HepG2 (cell line): ENCODE measurements around the gene CCDC158. TPM values are rescaled to one million over a fixed set of nuclear protein-coding genes. Genes with fewer than 3 reads are reported as not detected.

Experiments
- AKAP8 ChIP-seq: sonication (generic); formaldehyde crosslinking; IDR thresholded peaks from 2 replicates; pipeline ENCODE4 v1.5.1; 2020; ENCODE audit warnings: mild to moderate bottlenecking, missing genetic modification reagents
- NR2F6 ChIP-seq, 2 experiments: IDR thresholded peaks; 2 replicates each; pipeline ENCODE4 v1.6.1; 2016; ENCODE audit warnings: antibody characterized with exemption in 1 of 2, mild to moderate bottlenecking in 1 of 2
- ZNF570 ChIP-seq: sonication (generic); formaldehyde crosslinking; IDR thresholded peaks from 2 replicates; pipeline ENCODE4 v1.4.0; 2020; ENCODE audit warnings: mild to moderate bottlenecking, missing genetic modification reagents, borderline replicate concordance
- polyA plus RNA-seq, 8 experiments: library from polyadenylated mRNA; depleted of rRNA in 3 of 8; stranded (reverse) in 7 of 8; unstranded in 1 of 8; fragments of >200 nt; fragmentation: Illumina TruSeq in 4 of 8; extraction: Trizol in 4 of 8; gene quantifications; 2 replicates each; pipeline versions ENCODE4 v1.2.1 to v1.2.3, GENCODE V29; 2011 to 2016; ENCODE audit warnings: low read depth in 4 of 8, missing spikeins in 1 of 8, mixed read lengths in 1 of 8; ENCODE audit not compliant: insufficient read depth in 1 of 8
- small RNA-seq, 3 experiments: library from RNA; depleted of rRNA; stranded (forward); fragments of <200 nt; gene quantifications; one replicate each; pipeline ENCODE3, GENCODE V24; 2012; ENCODE audit warnings: low read depth in 2 of 3, low replicate concordance in 1 of 3; ENCODE audit not compliant: insufficient read length in 3 of 3, insufficient read depth in 2 of 3
- total RNA-seq, 5 experiments: library from RNA; depleted of rRNA; stranded (reverse); fragments of >200 nt; fragmentation: Illumina TruSeq; extraction: Trizol; gene quantifications; 2 replicates each; pipeline ENCODE4 v1.2.3, GENCODE V29; 2016; ENCODE audit warnings: low read depth in 1 of 5
- TF ChIP-seq, protein P1 (sequence below): sonication (generic); formaldehyde crosslinking; IDR thresholded peaks from 2 replicates; pipeline ENCODE4 v1.4.0; 2020; ENCODE audit warnings: missing genetic modification reagents
- TF ChIP-seq, protein P2 (sequence below): sonication (generic); formaldehyde crosslinking; IDR thresholded peaks from 2 replicates; pipeline ENCODE4 v1.4.0; 2020; ENCODE audit warnings: missing genetic modification reagents, borderline replicate concordance

The CCDC158 gene
- total and polyA plus RNA-seq, 2 of the 13 experiments (the other 11 are each of a cell fraction or from before 2014, with no cell fraction given) = not detected

DNA sequence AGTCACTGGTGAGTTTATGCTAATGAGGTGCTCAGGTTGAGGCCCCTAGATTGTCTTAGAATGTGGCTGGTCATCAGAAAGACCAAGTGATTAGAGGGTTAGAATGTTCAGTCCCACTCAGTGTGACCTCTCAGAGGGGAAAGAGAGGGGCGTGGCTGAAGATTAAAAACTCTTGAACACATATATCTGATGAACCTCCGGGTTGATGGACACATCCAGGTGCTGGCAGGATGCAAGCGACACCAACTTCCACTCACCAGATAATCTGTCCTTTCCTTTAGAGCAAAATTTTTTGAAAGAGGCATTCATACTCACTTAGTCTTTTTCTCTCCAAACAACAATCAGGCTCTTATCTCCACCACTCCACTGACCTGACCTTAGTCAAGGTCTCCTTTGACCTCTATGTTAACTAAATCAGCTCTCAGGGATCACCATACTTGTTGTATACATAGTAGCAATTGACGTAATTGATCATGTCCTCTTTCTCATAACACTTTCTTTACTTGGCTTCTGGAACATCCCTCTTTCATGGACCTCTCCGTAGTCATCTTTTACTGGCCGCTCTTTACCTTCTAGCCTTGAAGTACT, 155.2 kb downstream of the CCDC158 start (continued):
- TF ChIP-seq, protein P1, sequence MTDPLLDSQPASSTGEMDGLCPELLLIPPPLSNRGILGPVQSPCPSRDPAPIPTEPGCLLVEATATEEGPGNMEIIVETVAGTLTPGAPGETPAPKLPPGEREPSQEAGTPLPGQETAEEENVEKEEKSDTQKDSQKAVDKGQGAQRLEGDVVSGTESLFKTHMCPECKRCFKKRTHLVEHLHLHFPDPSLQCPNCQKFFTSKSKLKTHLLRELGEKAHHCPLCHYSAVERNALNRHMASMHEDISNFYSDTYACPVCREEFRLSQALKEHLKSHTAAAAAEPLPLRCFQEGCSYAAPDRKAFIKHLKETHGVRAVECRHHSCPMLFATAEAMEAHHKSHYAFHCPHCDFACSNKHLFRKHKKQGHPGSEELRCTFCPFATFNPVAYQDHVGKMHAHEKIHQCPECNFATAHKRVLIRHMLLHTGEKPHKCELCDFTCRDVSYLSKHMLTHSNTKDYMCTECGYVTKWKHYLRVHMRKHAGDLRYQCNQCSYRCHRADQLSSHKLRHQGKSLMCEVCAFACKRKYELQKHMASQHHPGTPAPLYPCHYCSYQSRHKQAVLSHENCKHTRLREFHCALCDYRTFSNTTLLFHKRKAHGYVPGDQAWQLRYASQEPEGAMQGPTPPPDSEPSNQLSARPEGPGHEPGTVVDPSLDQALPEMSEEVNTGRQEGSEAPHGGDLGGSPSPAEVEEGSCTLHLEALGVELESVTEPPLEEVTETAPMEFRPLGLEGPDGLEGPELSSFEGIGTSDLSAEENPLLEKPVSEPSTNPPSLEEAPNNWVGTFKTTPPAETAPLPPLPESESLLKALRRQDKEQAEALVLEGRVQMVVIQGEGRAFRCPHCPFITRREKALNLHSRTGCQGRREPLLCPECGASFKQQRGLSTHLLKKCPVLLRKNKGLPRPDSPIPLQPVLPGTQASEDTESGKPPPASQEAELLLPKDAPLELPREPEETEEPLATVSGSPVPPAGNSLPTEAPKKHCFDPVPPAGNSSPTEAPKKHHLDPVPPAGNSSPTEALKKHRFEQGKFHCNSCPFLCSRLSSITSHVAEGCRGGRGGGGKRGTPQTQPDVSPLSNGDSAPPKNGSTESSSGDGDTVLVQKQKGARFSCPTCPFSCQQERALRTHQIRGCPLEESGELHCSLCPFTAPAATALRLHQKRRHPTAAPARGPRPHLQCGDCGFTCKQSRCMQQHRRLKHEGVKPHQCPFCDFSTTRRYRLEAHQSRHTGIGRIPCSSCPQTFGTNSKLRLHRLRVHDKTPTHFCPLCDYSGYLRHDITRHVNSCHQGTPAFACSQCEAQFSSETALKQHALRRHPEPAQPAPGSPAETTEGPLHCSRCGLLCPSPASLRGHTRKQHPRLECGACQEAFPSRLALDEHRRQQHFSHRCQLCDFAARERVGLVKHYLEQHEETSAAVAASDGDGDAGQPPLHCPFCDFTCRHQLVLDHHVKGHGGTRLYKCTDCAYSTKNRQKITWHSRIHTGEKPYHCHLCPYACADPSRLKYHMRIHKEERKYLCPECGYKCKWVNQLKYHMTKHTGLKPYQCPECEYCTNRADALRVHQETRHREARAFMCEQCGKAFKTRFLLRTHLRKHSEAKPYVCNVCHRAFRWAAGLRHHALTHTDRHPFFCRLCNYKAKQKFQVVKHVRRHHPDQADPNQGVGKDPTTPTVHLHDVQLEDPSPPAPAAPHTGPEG = no peak
- TF ChIP-seq, protein P2, sequence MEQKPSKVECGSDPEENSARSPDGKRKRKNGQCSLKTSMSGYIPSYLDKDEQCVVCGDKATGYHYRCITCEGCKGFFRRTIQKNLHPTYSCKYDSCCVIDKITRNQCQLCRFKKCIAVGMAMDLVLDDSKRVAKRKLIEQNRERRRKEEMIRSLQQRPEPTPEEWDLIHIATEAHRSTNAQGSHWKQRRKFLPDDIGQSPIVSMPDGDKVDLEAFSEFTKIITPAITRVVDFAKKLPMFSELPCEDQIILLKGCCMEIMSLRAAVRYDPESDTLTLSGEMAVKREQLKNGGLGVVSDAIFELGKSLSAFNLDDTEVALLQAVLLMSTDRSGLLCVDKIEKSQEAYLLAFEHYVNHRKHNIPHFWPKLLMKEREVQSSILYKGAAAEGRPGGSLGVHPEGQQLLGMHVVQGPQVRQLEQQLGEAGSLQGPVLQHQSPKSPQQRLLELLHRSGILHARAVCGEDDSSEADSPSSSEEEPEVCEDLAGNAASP (CRISPR knock-in tag) = peak; percentile 38; the same call in 1 of the 2 replicates
- TF ChIP-seq AKAP8 (CRISPR knock-in tag) (no peak), ZNF570 (no peak), NR2F6 (IDR thresholded peaks at IDR 0.05) (peak; percentile 86), NR2F6 (CRISPR knock-in tag; IDR thresholded peaks at IDR 0.05) (peak; percentile 86)

Small RNAs within 50 kb of the gene (small RNA-seq; reads per million reads assigned to genes)
- gene RF00278 = 0 reads per million in 3 experiments
- 0 reads per million in 3 experiments for gene RNU6-1000P

Other genes starting within 250 kb of the CCDC158 start
- gene SCARB2, start 207.3 kb downstream of the CCDC158 start, total RNA-seq (2016; rRNA removed; fragmentation: Illumina TruSeq; extraction: Trizol) = 23.5 and 43.4 TPM in 2 replicates
- 40.6 and 45.9 TPM in 2 replicates for gene SCARB2, start 207.3 kb downstream of the CCDC158 start, polyA plus RNA-seq (2011; rRNA removed)
- 0.29 and 0.33 TPM in 2 replicates for gene FAM47E, start 169.4 kb downstream of the CCDC158 start, total RNA-seq (2016; rRNA removed; fragmentation: Illumina TruSeq; extraction: Trizol)
- gene FAM47E, start 169.4 kb downstream of the CCDC158 start, polyA plus RNA-seq (2011; rRNA removed) = 0.60 and 0.66 TPM in 2 replicates
- gene STBD1, start 114.4 kb downstream of the CCDC158 start, total RNA-seq (2016; rRNA removed; fragmentation: Illumina TruSeq; extraction: Trizol) = 3.5 and 4.3 TPM in 2 replicates
- 2.8 and 4.9 TPM in 2 replicates for gene STBD1, start 114.4 kb downstream of the CCDC158 start, polyA plus RNA-seq (2011; rRNA removed)
- gene SHROOM3, start 14.1 kb upstream of the CCDC158 start, total RNA-seq (2016; rRNA removed; fragmentation: Illumina TruSeq; extraction: Trizol) = not detected in 2 replicates
- 0.01 TPM in 1 of 2 replicates, not detected in the other for gene SHROOM3, start 14.1 kb upstream of the CCDC158 start, polyA plus RNA-seq (2011; rRNA removed)